ENCODE measurements around the gene NDUFA3. TPM values are rescaled to one million over a fixed set of nuclear protein-coding genes. Genes with fewer than 3 reads are reported as not detected.

NDUFA3 gene
- total RNA-seq, 4 donors from 2014 or later, result 2.8 to 40.0 (median 25.4) TPM

DNA sequence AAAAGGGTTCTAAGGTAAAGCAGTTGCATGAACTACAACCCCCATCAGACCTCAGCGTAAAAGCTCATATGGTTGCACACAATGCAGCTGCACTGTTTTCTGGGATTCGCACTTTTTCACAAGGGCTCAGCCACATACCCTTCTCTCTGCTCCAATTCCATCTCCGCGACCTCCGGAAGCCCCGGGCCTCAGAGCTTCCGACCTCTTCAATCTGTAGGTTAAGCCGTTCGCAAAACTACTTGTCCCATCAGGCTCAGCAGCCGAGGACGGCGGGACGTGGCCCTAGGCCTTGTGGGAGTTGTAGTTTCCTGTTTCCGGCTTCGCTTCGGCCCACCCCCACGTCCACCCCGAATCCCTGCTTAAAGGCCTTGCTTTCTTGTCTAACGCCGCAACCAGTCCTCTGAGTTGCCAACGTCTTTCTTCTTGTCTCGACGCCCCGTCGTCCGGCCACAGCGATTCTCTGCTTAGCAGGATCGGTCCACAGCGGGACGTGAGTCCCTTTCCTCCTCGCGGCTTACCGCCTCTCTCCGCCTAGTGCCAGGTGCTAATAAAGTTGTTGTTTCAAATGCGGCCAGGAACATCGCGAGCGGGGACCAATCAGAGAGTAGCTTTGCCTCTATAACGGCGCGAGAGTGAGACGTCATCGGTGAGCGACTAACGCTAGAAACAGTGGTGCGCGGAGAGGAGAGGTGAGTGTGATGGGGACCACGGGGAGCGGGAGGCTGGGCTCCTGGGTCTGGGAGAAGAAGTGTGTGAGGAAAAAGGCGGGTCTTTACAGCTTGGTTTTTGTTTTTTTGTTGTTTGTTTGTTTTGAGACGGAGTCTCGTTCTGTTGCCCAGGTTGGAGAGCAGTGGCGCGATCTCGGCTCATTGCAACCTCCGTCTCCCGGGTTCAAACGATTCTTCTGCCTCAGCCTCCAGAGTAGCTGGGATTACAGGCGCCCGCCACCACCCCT, 12.7 kb downstream of the NDUFA3 start, which contains the start of the genes PRPF31 and TFPT:
PRPF31 (plus strand) TSS at position 646 of the 955 bp plus-strand sequence. CDS start 2,525 bp downstream, outside the sequence.
TFPT (minus strand) TSS at position 549 of the 955 bp plus-strand sequence; CDS start at position 161, 388 bp downstream.
- Histone ChIP-seq H3K27me3 (no peaks in the 10 kb centered on the region), H3K4me3 (peak within 1 kb of the TSS; percentile 74 to 86 (median 77)), H3K27ac (peak within 1 kb of the TSS; percentile 80 to 99 (median 86)), H3K4me1 (peaks cover 0 to 28% (median 25%) of the 10 kb centered on the region in 4 donors), H3K9me3 (no peaks in the 10 kb centered on the region), H3K36me3 (peaks cover 0 to 52% (median 10%) of the 10 kb centered on the region in 3 donors)
- TF ChIP-seq EP300 (IDR thresholded peaks at IDR 0.05), result peak; percentile 78 to 99
- TF ChIP-seq, protein P1, sequence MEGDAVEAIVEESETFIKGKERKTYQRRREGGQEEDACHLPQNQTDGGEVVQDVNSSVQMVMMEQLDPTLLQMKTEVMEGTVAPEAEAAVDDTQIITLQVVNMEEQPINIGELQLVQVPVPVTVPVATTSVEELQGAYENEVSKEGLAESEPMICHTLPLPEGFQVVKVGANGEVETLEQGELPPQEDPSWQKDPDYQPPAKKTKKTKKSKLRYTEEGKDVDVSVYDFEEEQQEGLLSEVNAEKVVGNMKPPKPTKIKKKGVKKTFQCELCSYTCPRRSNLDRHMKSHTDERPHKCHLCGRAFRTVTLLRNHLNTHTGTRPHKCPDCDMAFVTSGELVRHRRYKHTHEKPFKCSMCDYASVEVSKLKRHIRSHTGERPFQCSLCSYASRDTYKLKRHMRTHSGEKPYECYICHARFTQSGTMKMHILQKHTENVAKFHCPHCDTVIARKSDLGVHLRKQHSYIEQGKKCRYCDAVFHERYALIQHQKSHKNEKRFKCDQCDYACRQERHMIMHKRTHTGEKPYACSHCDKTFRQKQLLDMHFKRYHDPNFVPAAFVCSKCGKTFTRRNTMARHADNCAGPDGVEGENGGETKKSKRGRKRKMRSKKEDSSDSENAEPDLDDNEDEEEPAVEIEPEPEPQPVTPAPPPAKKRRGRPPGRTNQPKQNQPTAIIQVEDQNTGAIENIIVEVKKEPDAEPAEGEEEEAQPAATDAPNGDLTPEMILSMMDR (IDR thresholded peaks at IDR 0.05), result peak in 1 of 5 experiments; percentile 57
- peak; percentile 15 to 58 for TF ChIP-seq POLR2A (IDR thresholded peaks at IDR 0.05)
- peak; percentile 99 to 100 for DNase-seq (ENCODE audit: low spot score in 2 of 2)
- WGBS, 2 donors, result 0 to 1% methylated on average over 60 of the region's 60 CpGs

DNA sequence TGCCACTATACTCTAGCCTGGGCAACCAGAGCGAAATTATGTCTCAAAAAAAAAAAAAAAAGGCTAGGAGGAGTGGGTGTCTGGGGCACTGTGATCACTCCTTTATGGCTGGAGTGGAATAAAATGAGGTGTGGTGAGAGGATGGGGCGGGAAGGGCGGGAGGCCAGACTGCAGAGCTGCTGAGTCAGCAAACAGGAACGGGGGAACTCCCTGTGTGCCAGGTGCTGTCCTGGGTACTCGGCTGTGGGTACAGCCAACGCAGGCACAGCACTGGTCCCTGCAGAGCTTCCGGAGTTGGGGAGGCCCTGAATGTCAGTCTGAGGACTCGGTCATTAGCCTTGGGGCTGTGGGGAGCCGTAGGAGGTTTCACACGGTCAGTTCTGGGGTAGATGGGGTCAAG, 18.6 kb downstream of the NDUFA3 start:
- 90 to 93% methylated on average over 10 of the region's 10 CpGs for WGBS, 2 donors
- Histone ChIP-seq H3K9me3 (no peaks in the 10 kb centered on the region), H3K4me1 (peaks cover 0 to 10% (median 9%) of the 10 kb centered on the region in 4 donors), H3K4me3 (no peak overlapping the region), H3K27ac (no peak overlapping the region), H3K27me3 (no peaks in the 10 kb centered on the region), H3K36me3 (peaks cover 2 to 84% (median 28%) of the 10 kb centered on the region in 3 donors)
- no peak for DNase-seq (ENCODE audit: low spot score in 2 of 2)
- TF ChIP-seq EP300 (IDR thresholded peaks at IDR 0.05), result no peak
- TF ChIP-seq, protein P1 (IDR thresholded peaks at IDR 0.05), result no peak

DNA sequence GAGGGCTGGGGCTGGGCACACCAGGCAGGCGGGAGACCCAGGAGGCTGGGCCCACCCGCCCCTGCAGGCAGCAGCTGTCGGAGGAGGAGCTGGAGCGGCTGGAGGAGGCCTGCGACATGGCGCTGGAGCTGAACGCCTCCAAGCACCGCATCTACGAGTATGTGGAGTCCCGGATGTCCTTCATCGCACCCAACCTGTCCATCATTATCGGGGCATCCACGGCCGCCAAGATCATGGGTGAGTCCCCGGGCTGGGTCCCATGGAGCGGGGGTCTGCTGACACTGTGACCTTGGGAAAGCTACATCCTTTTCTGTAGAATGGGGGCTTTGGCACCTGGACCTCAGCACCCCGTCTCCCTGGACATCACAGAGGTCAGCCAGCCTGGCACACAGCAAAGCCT, 21.0 kb downstream of the NDUFA3 start:
- H3K4me1 ChIP-seq, result no peaks in the 10 kb centered on the region
- no peaks in the 10 kb centered on the region for H3K27me3 ChIP-seq
- peaks cover 2 to 100% (median 36%) of the 10 kb centered on the region in 3 donors for H3K36me3 ChIP-seq
- H3K27ac ChIP-seq, result no peak overlapping the region
- TF ChIP-seq EP300 (IDR thresholded peaks at IDR 0.05) (no peak), POLR2A (IDR thresholded peaks at IDR 0.05) (no peak)
- TF ChIP-seq, protein P1 (IDR thresholded peaks at IDR 0.05), result no peak
- 92 to 94% methylated on average over 14 to 17 of the region's 17 CpGs for WGBS, 2 donors
- H3K9me3 ChIP-seq, result no peaks in the 10 kb centered on the region
- DNase-seq (ENCODE audit: low spot score in 2 of 2), result no peak
- no peak overlapping the region for H3K4me3 ChIP-seq

DNA sequence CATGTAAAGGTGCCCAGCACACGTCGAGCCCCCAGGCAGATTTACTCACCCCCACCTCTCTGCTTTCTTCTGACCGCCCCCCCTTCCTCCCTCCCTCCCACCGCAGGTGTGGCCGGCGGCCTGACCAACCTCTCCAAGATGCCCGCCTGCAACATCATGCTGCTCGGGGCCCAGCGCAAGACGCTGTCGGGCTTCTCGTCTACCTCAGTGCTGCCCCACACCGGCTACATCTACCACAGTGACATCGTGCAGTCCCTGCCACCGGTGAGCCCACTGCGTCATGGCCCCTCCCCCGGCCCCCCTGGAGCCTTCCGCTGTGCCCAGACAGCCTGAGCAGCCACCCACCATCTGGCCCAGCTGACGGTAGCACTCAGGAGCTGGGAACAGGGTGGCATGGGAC, 21.7 kb downstream of the NDUFA3 start:
- H3K9me3 ChIP-seq, result no peaks in the 10 kb centered on the region
- no peak for DNase-seq (ENCODE audit: low spot score in 2 of 2)
- no peak overlapping the region for H3K4me3 ChIP-seq
- no peaks in the 10 kb centered on the region for H3K27me3 ChIP-seq
- peaks cover 2 to 100% (median 43%) of the 10 kb centered on the region in 3 donors for H3K36me3 ChIP-seq
- TF ChIP-seq POLR2A (IDR thresholded peaks at IDR 0.05), result no peak
- TF ChIP-seq, protein P1 (IDR thresholded peaks at IDR 0.05), result no peak
- no peak for TF ChIP-seq EP300 (IDR thresholded peaks at IDR 0.05)
- WGBS, 2 donors, result 93 to 97% methylated on average over 12 to 19 of the region's 19 CpGs
- H3K4me1 ChIP-seq, result no peaks in the 10 kb centered on the region
- no peak overlapping the region for H3K27ac ChIP-seq

DNA sequence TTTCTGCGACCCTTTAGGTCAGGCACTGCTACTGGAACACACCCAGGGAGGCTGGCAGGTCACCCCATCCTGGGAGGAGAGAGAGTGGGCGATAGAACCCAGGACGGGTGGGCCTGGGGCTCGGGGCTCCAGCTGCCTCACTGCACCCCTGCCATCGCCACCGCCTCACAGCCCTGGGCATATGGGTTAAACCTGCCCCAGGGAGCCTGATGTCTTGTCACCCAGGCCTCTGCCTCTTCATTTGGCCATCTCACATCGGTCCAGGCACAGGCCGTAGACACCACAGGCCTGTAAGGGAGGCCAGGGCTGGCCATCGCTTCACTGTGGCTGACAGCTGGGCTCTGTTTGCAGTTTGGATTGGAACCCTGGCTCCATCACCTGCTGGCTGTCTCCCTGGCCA, 23.1 kb downstream of the NDUFA3 start:
- H3K27ac ChIP-seq, result no peak overlapping the region
- no peaks in the 10 kb centered on the region for H3K4me1 ChIP-seq
- H3K36me3 ChIP-seq, result peaks cover 2 to 100% (median 43%) of the 10 kb centered on the region in 3 donors
- 81 to 84% methylated on average over 7 to 9 of the region's 9 CpGs for WGBS, 2 donors
- no peaks in the 10 kb centered on the region for H3K27me3 ChIP-seq
- no peak overlapping the region for H3K4me3 ChIP-seq
- TF ChIP-seq POLR2A (IDR thresholded peaks at IDR 0.05) (no peak), EP300 (IDR thresholded peaks at IDR 0.05) (no peak)
- TF ChIP-seq, protein P1 (IDR thresholded peaks at IDR 0.05), result no peak
- DNase-seq (ENCODE audit: low spot score in 2 of 2), result no peak
- no peaks in the 10 kb centered on the region for H3K9me3 ChIP-seq
